Hepatocyte (in vitro differentiated cells): ENCODE measurements around the gene FILIP1.

Source experiments
- EZH2 ChIP-seq: fragments of 200-600 bp; sonication (generic); IDR thresholded peaks from 2 replicates; pipeline ENCODE4 v1.6.1; 2016; ENCODE audit warnings: antibody characterized with exemption, mild to moderate bottlenecking, borderline replicate concordance
- EZH2phosphoT487 ChIP-seq: fragments of 200-600 bp; sonication (generic); IDR thresholded peaks from one replicate; pipeline ENCODE4 v1.6.1; 2018; ENCODE audit warnings: antibody characterized with exemption, mild to moderate bottlenecking, low read depth, moderate library complexity; ENCODE audit not compliant: unreplicated experiment, severe bottlenecking
- TF ChIP-seq, protein P1 (sequence below): fragments of 200-600 bp; sonication (generic); IDR thresholded peaks from 2 replicates; pipeline ENCODE4 v1.5.1; 2016; ENCODE audit warnings: antibody characterized with exemption, mild to moderate bottlenecking; ENCODE audit not compliant: poor library complexity

- TF ChIP-seq EZH2 (no peak), EZH2phosphoT487 (no peak)
- TF ChIP-seq, protein P1, sequence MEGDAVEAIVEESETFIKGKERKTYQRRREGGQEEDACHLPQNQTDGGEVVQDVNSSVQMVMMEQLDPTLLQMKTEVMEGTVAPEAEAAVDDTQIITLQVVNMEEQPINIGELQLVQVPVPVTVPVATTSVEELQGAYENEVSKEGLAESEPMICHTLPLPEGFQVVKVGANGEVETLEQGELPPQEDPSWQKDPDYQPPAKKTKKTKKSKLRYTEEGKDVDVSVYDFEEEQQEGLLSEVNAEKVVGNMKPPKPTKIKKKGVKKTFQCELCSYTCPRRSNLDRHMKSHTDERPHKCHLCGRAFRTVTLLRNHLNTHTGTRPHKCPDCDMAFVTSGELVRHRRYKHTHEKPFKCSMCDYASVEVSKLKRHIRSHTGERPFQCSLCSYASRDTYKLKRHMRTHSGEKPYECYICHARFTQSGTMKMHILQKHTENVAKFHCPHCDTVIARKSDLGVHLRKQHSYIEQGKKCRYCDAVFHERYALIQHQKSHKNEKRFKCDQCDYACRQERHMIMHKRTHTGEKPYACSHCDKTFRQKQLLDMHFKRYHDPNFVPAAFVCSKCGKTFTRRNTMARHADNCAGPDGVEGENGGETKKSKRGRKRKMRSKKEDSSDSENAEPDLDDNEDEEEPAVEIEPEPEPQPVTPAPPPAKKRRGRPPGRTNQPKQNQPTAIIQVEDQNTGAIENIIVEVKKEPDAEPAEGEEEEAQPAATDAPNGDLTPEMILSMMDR, result no peak
Observed at GRCh38 chr6:75279418-75279817, 214.2 kb downstream of the FILIP1 start.
